ENCODE data around the gene DEFB124.
"Not testable (repeated sequence)": the region's sequence is repeated elsewhere in the genome, so short reads cannot be mapped to it uniquely, and the experiment has no call there.

The DEFB124 gene

GRCh38 chr20:31474758-31475427 lies at the start of gene DEFB124, which contains the start of gene REM1:
Gene DEFB124 (minus strand): TSS chr20:31475127. CDS start chr20:31473013, 2,114 bp downstream.
Gene REM1 (plus strand): TSS chr20:31475288. CDS start chr20:31476446, 1,158 bp downstream.
- no peak for DNase-seq

- no peak for DNase-seq
Measured at GRCh38 chr20:31523361-31524283, 48.7 kb upstream of the DEFB124 start.

- DNase-seq, result no peak
Measured at GRCh38 chr20:31522731-31523130, 47.8 kb upstream of the DEFB124 start.

GRCh38 chr20:31521267-31521666 lies 46.3 kb upstream of the DEFB124 start:
- not testable (repeated sequence) for DNase-seq

- no peak for DNase-seq
Measured at GRCh38 chr20:31517373-31517772, 42.4 kb upstream of the DEFB124 start.

DNA sequence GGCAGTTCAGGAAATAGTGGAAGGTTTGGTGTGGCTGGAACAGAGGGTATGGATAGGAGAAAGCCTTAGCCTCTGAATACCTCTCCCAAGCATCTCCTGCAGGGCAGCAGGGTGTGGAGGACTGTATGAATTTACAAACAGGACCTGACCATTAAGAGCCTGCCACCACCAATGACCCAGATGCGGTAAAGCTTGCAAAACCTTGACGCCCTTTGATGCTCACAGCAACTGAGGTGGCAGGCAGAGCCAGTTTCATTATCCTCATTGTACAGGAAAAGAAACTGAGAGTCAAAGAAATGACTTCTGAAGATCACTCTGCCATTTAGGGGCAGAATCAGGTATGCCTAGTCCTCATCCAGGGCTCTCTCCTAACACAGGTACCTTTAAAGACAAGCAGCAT lies 41.7 kb upstream of the DEFB124 start:
- DNase-seq, result no peak

DNA sequence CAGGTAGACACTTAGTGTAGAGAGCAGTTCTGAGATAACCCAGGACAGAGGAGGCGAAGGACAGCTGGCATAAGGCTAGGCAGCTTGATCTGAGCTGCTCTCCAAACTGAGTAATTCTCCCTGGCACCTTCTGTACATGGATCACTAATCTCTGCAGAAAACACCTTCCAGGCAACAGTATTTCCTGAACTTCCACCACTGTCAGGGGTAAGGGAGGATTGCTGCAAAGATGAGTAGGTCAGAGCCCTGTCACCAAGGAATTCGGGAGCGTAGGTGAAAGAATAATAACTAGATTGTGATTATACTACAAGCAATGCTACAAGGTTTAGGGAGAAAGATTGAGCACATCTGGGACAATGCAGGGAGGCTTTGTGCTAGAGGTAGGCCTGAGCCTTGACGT lies 41.2 kb upstream of the DEFB124 start:
- no peak for DNase-seq

DNA sequence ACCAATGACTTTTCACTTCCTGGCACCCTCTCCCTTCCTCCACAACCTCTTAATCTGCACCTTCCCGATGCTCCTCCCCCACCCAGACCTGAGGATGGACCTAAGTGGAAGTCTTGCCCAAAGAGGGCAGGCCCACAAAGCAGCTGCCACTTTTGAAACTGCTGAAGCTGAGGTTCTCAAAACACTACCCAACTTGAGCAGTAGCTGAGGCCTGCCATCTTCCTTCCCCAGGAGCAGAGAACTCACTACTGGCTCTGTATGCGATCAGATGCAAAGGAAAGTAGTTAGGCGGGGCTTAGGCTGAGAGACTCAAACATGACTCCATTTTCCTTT lies 40.8 kb upstream of the DEFB124 start:
- no peak for DNase-seq

DNA sequence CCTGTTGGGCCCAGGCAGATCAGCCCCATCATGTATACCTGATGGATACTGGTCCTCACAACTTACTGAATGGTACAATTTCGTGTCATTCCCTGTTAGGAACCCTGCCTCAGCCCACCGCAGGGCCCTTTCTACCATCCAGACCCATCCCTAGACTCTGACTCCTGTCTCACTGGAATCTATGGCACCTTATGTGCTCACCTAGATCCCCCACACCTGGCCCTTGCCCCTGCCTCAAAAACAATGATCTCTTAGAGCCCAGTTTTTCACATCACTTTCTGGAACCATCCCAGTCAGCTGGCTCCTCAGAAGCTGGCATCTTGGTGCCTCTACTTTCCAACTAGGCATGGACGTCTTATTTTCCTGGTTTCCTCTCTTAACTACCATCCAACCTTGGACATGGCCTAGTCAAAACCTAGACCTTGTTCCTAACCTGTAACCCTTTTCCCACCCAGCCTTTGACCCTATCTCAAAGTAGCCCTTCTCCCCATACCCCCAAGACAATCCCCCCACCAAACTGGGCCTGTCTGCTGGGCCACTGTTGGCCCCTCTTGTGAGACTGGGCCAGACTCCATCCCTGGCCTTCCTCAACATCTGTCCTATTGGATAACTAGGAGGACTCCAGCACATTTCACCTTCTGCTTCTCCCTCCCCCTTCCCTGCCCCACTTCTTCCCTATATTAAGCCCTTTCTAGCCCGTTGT lies 40.3 kb upstream of the DEFB124 start:
- no peak for DNase-seq

DNA sequence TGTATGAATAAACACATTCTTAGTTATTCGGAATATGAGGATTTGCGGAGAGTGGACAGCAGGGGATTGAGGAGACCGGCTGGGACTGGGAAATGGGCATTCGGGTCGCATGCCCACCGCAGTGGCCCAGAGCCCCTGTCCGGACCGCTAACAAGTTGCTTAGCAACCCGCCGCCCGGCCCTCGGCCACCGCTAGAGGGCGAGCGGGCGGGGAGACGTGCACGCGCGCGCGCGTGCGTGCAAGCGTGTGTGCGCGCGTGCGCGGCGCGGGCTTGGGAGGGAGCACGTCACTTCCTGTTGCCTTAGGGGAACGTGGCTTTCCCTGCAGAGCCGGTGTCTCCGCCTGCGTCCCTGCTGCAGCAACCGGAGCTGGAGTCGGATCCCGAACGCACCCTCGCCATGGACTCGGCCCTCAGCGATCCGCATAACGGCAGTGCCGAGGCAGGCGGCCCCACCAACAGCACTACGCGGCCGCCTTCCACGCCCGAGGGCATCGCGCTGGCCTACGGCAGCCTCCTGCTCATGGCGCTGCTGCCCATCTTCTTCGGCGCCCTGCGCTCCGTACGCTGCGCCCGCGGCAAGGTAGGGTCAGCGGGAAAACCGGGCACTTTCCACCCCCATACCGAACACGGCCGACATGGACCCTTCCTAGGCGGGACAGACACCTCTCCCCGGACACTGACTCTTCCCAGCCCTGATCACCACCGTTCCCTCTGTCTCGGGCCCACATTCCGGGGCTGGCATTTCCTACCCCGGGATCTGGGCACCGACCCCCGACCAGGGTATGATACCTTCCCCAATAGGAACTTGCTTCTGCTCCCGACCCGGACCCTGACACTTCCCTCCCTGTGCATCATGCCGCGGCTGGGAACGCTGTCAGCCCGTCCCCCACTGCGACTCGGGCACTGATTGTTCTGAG lies 39.5 kb upstream of the DEFB124 start, which contains the start of gene HM13:
Gene HM13, plus strand, starts transcription at position 289 of the 918 bp plus-strand sequence. Its CDS starts 110 bp downstream, at position 399.
- peak; percentile 66 to 80 (median 74) for DNase-seq

DNA sequence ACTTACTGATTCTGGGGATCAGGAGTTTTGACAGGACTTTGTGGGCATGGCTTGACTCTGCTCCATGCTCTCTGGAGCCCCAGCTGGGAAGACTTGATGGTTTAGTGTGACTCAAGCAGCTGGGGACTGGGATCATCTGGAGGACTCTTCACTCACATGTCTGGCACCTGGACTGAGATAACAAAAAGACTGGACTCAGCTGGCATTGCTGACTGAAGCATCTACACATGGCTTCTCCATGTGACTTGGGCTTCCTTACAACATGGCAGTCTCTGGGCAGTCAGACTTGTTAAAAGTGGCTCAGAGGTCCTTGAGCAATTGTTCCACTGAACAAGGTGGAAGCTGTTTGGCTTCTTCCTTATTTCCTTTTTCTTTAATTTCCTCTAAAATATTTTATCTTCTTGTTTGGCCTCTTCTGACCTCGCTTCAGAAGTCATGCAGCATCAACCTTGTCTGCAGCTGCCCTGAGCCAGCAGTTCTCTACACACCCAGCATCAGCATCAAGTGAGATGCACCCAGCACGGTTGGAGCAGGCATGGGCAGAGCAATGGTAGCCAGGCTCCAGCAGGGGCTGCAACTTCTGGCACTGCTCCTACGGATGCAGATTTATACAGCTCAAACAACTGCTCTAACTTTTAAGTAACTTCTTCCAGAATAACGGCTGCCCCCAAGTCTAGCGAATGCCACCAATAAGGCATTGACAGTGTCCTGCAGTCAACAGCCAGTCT lies 33.8 kb upstream of the DEFB124 start:
- DNase-seq, result no peak

DNA sequence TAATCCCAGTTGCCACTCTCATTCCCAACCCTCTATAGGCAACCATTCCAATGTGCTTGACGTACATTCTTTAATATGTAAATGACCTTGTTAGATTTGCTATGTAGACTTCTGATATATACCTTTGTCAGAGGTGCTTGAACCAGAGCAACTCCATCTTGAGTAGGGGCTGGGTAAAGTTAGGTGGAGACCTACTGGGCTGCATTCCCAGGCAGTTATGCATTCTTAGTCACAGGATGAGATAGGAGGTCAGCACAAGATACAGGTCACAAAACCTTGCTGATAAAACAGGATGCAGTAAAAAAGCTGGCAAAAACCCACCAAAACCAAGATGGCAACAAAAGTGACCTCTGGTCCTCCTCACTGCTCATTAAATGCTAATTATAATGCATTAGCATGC lies 31.0 kb upstream of the DEFB124 start:
- DNase-seq, result no peak

- DNase-seq, result peak; percentile 54 to 63 (median 58)
Measured at GRCh38 chr20:31502884-31503673, 28.2 kb upstream of the DEFB124 start.

GRCh38 chr20:31500527-31500926 lies 25.6 kb upstream of the DEFB124 start:
- DNase-seq, result no peak

- no peak for DNase-seq
Measured at GRCh38 chr20:31497838-31498540, 23.1 kb upstream of the DEFB124 start.

GRCh38 chr20:31496761-31497295 lies 21.9 kb upstream of the DEFB124 start:
- no peak for DNase-seq

DNA sequence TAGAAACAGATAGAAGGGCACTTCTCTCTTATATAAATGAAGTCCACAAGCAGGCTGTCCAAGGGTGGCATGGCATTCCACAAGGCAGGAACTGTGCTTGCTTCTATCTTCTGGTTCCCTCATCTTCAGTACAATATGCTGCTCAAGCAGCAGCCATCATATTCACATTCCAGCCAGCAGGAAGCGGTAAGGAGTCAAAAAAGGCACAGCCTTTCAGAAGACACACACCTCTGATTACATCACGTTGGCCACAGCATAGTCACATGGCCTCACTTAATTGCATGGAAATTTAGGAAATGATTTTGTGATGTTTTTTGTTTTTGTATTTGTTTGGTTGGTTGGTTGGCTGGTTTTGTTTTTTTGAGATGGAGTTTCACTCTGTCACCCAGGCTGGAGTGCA lies 19.2 kb upstream of the DEFB124 start:
- DNase-seq, result no peak

- no peak for DNase-seq
Measured at GRCh38 chr20:31490752-31491151, 15.8 kb upstream of the DEFB124 start.

GRCh38 chr20:31489152-31489551 lies 14.2 kb upstream of the DEFB124 start:
- DNase-seq, result no peak

GRCh38 chr20:31488115-31488514 lies 13.2 kb upstream of the DEFB124 start:
- DNase-seq, result no peak

Data from activated CD4-positive, CD25-positive, alpha-beta regulatory T cell (primary cell).